Brain microvascular endothelial cell (primary cell): ENCODE measurements around the gene MOK.

Experiments used
- DNase-seq: peaks from one replicate; pipeline ENCODE4 v3.0.0-alpha.2; 2020
- H3K27ac ChIP-seq: fragments of 250-450 bp; sonication (Bioruptor Pico); 2 replicates; pipeline ENCODE4 v1.5.1; 2020; ENCODE audit warnings: mild to moderate bottlenecking, moderate library complexity
- H3K27me3 ChIP-seq: fragments of 250-450 bp; sonication (Bioruptor Pico); replicated peaks from 2 replicates; pipeline ENCODE4 v1.5.1; 2020; ENCODE audit warnings: mild to moderate bottlenecking
- H3K36me3 ChIP-seq: fragments of 250-450 bp; sonication (Bioruptor Pico); replicated peaks from 2 replicates; pipeline ENCODE4 v1.5.1; 2020; ENCODE audit warnings: mild to moderate bottlenecking
- H3K4me3 ChIP-seq: 2 replicates; pipeline ENCODE4 v1.5.1; 2011; ENCODE audit warnings: low read depth, mild to moderate bottlenecking, control low read depth, low read length, moderate library complexity
- CTCF ChIP-seq: IDR thresholded peaks from 2 replicates; pipeline ENCODE4 v1.5.1; 2011; ENCODE audit warnings: low read depth, mild to moderate bottlenecking, moderate library complexity, low read length, control low read depth, inconsistent platforms; ENCODE audit errors: missing control alignments
- in situ Hi-C: cut with HindIII; loops from 2 replicates; pipeline ENCODE4 v1.10.0; 2017; ENCODE audit warnings: low sequenced_read_pairs, low pct_ligation_motif_present

Gene MOK

GRCh38 chr14:102212356-102212755 lies 92.6 kb downstream of the MOK start:
- peaks cover 14% of the 10 kb centered on the region for H3K36me3 ChIP-seq
- no peaks in the 10 kb centered on the region for H3K27me3 ChIP-seq
- H3K4me3 ChIP-seq = no peak overlapping the region
- no peak for DNase-seq
- in situ Hi-C loops = no loop called here
- H3K27ac ChIP-seq = no peak overlapping the region
- TF ChIP-seq CTCF = no peak

- Histone ChIP-seq H3K4me3 (no peak overlapping the region), H3K36me3 (peaks cover 14% of the 10 kb centered on the region), H3K27me3 (no peaks in the 10 kb centered on the region), H3K27ac (no peak overlapping the region)
- TF ChIP-seq CTCF = no peak
- no peak for DNase-seq
- in situ Hi-C loops = no loop called here
These were observed 93.7 kb downstream of the MOK start for GRCh38 chr14:102211240-102211639.

- H3K36me3 ChIP-seq = peaks cover 14% of the 10 kb centered on the region
- no peak for DNase-seq
- H3K4me3 ChIP-seq = no peak overlapping the region
- in situ Hi-C loops = no loop called here
- no peak overlapping the region for H3K27ac ChIP-seq
- TF ChIP-seq CTCF = no peak
- H3K27me3 ChIP-seq = no peaks in the 10 kb centered on the region
These were observed 94.4 kb downstream of the MOK start for GRCh38 chr14:102210421-102211042.

- TF ChIP-seq CTCF = peak; percentile 65
- DNase-seq = no peak
- Histone ChIP-seq H3K27ac (no peak overlapping the region), H3K27me3 (no peaks in the 10 kb centered on the region), H3K36me3 (peaks cover 18% of the 10 kb centered on the region), H3K4me3 (no peak overlapping the region)
- in situ Hi-C loops = no loop called here
These were observed 95.6 kb downstream of the MOK start for GRCh38 chr14:102209224-102209966.

- no peak for TF ChIP-seq CTCF
- H3K36me3 ChIP-seq = peaks cover 18% of the 10 kb centered on the region
- no peak overlapping the region for H3K27ac ChIP-seq
- no peak for DNase-seq
- no peak overlapping the region for H3K4me3 ChIP-seq
- H3K27me3 ChIP-seq = no peaks in the 10 kb centered on the region
- in situ Hi-C loops = no loop called here
These were observed 96.2 kb downstream of the MOK start for GRCh38 chr14:102208741-102209140.
